B cell (primary cell): ENCODE measurements around the gene PHEX.

Experiments
- CTCF ChIP-seq: fragments of 200-600 bp; IDR thresholded peaks from one replicate; pipeline ENCODE4 v1.8.0; 2022; ENCODE audit warnings: antibody characterized with exemption, mild to moderate bottlenecking
- EZH2 ChIP-seq: IDR thresholded peaks from 2 replicates; pipeline ENCODE4 v1.6.1; 2012; ENCODE audit warnings: borderline replicate concordance, low read depth, mild to moderate bottlenecking, moderate library complexity, low read length; ENCODE audit not compliant: insufficient read depth, poor library complexity, severe bottlenecking

GRCh38 chrX:22186165-22186564 is 154.0 kb downstream of the PHEX start:
- TF ChIP-seq CTCF (no peak), EZH2 (no peak)
